RWPE2 (cell line): ENCODE measurements around the gene PPP4R1.

Experiments
- ATAC-seq: fragments of 200-7000 bp; cut with Tn5 transposase; 3 replicates; pipeline ENCODE4 v1.9.1; 2021; ENCODE audit warnings: low read depth
- DNase-seq: peaks from one replicate; pipeline ENCODE4 v3.0.0-alpha.2; 2020; ENCODE audit warnings: low spot score
- H3K27ac ChIP-seq: fragments of 450-650 bp; 2 replicates; pipeline ENCODE4 v1.5.1; 2017; ENCODE audit warnings: mild to moderate bottlenecking; ENCODE audit not compliant: poor library complexity, severe bottlenecking
- H3K27me3 ChIP-seq: fragments of 250-450 bp; sonication (Bioruptor Pico); 2 replicates; pipeline ENCODE4 v1.5.1; 2021; ENCODE audit warnings: mild to moderate bottlenecking, moderate library complexity; ENCODE audit not compliant: insufficient read depth, poor library complexity, severe bottlenecking
- H3K36me3 ChIP-seq: fragments of 250-450 bp; sonication (Bioruptor Pico); 2 replicates; pipeline ENCODE4 v1.5.1; 2020; ENCODE audit warnings: low read depth, mild to moderate bottlenecking, moderate library complexity
- H3K4me1 ChIP-seq: fragments of 250-450 bp; sonication (Bioruptor Pico); 2 replicates; pipeline ENCODE4 v1.5.1; 2021; ENCODE audit warnings: mild to moderate bottlenecking, moderate library complexity; ENCODE audit not compliant: insufficient read depth, poor library complexity, severe bottlenecking
- H3K4me3 ChIP-seq: fragments of 250-450 bp; sonication (Bioruptor Pico); 2 replicates; pipeline ENCODE4 v1.5.1; 2021; ENCODE audit warnings: mild to moderate bottlenecking, moderate library complexity; ENCODE audit not compliant: severe bottlenecking
- H3K9me3 ChIP-seq: fragments of 250-450 bp; sonication (Bioruptor Pico); 2 replicates; pipeline ENCODE4 v1.5.1; 2021; ENCODE audit warnings: mild to moderate bottlenecking, moderate library complexity; ENCODE audit not compliant: severe bottlenecking
- CTCF ChIP-seq: fragments of 450-650 bp; IDR thresholded peaks from one replicate; pipeline ENCODE4 v1.5.1; 2017; ENCODE audit warnings: mild to moderate bottlenecking, moderate library complexity; ENCODE audit not compliant: poor library complexity, severe bottlenecking

Gene PPP4R1

GRCh38 chr18:9546468-9546867, 67.9 kb downstream of the PPP4R1 start:
- ATAC-seq (no peak), DNase-seq (no peak)
- no peaks in the 10 kb centered on the region for H3K9me3 ChIP-seq
- H3K27me3 ChIP-seq, result no peaks in the 10 kb centered on the region
- peaks cover 66% of the 10 kb centered on the region for H3K36me3 ChIP-seq
- H3K27ac ChIP-seq, result no peak overlapping the region
- TF ChIP-seq CTCF, result no peak
- H3K4me3 ChIP-seq, result no peak overlapping the region
- no peaks in the 10 kb centered on the region for H3K4me1 ChIP-seq

GRCh38 chr18:9545029-9545428, 69.3 kb downstream of the PPP4R1 start:
- Histone ChIP-seq H3K36me3 (peaks cover 51% of the 10 kb centered on the region), H3K27ac (no peak overlapping the region)
- no peak for ATAC-seq

GRCh38 chr18:9542924-9543323, 71.4 kb downstream of the PPP4R1 start:
- DNase-seq (no peak), ATAC-seq (no peak)
- H3K9me3 ChIP-seq, result no peaks in the 10 kb centered on the region
- no peaks in the 10 kb centered on the region for H3K27me3 ChIP-seq
- no peak overlapping the region for H3K4me3 ChIP-seq
- H3K4me1 ChIP-seq, result peaks cover 14% of the 10 kb centered on the region
- no peak for TF ChIP-seq CTCF
- no peak overlapping the region for H3K27ac ChIP-seq
- peaks cover 30% of the 10 kb centered on the region for H3K36me3 ChIP-seq

More at GRCh38 chr18:9545029-9545428, 69.3 kb downstream of the PPP4R1 start:
- no peaks in the 10 kb centered on the region for H3K9me3 ChIP-seq
- no peak for TF ChIP-seq CTCF
- no peak overlapping the region for H3K4me3 ChIP-seq
- no peaks in the 10 kb centered on the region for H3K4me1 ChIP-seq
- no peak for DNase-seq
- no peaks in the 10 kb centered on the region for H3K27me3 ChIP-seq

GRCh38 chr18:9539938-9540337, 74.4 kb downstream of the PPP4R1 start:
- Histone ChIP-seq H3K27ac (peak overlapping the region; percentile 85), H3K27me3 (no peaks in the 10 kb centered on the region), H3K9me3 (no peaks in the 10 kb centered on the region), H3K4me3 (no peak overlapping the region), H3K36me3 (peaks cover 11% of the 10 kb centered on the region), H3K4me1 (peaks cover 20% of the 10 kb centered on the region)
- DNase-seq (no peak), ATAC-seq (no peak)
- TF ChIP-seq CTCF, result no peak

- TF ChIP-seq CTCF, result no peak
Observed at GRCh38 chr18:9539283-9539682, 75.1 kb downstream of the PPP4R1 start.

More at GRCh38 chr18:9539283-9539682, 75.1 kb downstream of the PPP4R1 start:
- DNase-seq, result no peak
- ATAC-seq, result peak; percentile 75
- Histone ChIP-seq H3K4me1 (peaks cover 20% of the 10 kb centered on the region), H3K27ac (peak overlapping the region; percentile 85), H3K27me3 (no peaks in the 10 kb centered on the region), H3K36me3 (peaks cover 11% of the 10 kb centered on the region; the same call in 1 of the 2 replicates), H3K9me3 (no peaks in the 10 kb centered on the region), H3K4me3 (no peak overlapping the region)
